Stimulated activated CD8-positive, alpha-beta memory T cell treated with anti-CD3 and anti-CD28 coated beads, Interleukin-15, amount 100 ng/mL, for 1 hour (primary cell): ENCODE results near the gene IRF2BP2.
A peak's percentile ranks its signal among the peaks of the same experiment; 100 is the strongest.

Experiments
- DNase-seq: peaks from one replicate; pipeline ENCODE4 v3.0.0-alpha.2; 2020; ENCODE audit warnings: low read depth

IRF2BP2 gene

DNA sequence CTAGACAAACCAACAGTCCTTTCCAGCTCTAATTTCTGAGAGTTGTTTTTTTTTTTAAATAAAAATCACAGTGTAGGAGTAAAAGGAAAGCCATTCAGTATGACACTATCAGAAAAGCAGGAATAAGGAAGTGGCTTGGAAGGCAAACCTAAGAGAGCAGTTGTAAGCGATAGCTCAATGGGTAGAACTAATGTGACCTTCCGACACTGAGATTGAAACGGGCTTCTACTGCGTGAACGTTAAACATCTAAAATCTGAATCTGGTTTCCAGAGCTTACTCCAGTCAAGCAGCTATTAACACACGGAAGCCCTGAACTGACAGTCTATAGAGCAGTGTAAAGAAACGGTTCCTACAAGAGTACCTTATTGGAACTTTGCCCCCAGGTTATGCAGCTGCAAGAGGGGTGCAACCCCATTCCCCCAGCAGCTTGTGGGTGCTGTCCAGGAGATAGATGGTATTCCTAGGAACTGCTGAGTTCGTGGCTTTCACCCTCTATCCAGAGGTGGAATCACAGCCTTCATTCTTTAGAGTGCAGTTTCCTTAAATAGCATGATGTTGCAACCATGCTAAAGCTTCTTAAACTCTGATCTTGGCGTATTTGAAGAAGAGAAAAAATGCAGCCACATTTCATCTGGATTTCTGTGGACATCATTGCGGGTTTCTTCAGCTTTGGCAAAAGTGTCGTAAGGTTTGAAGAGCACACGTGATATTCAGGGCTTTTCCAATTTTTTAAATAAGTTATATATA lies 3.3 kb upstream of the IRF2BP2 start:
- no peak for DNase-seq

DNA sequence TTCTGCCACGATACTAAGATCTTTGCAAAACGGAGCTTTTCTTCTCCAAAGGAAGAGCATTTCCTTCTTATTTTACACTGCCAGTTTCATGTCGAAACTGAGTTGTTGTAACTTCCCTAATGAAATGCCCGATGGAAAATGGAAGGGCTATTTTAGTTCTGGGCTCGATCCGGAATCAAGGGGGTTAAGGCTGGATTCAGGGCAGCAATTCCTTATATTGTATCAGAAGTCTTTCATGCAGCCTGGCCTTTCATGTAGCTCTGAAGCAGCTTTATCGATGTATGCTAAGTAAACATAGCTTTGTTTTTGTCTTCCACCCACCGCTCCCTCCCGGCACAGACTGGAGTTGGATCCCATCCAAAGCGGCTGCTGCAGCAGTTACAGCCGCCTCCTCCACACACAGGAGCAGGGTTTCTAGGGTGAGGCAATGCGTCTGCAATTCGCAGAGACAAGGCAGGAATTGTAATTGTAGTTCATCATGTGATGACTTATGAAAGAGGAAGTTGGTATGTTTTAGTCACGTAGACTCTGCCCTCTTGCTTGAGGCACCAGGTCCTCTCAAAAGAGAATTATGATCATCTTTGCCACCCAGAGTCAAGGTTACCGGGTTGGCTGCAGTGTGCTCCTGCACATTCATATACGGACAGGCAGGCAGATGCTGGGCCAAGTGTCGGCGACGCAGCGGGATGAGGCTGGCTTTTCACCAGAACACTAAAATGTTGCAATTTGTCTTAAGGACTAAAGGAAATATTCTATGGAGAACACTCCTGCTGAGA lies 2.6 kb upstream of the IRF2BP2 start:
- DNase-seq = peak; percentile 45

GRCh38 chr1:234611847-234612351 lies 1.9 kb upstream of the IRF2BP2 start:
- DNase-seq = no peak

GRCh38 chr1:234611225-234611846 lies 1.4 kb upstream of the IRF2BP2 start:
- DNase-seq = no peak

- DNase-seq = peak; percentile 69
Observed at GRCh38 chr1:234610666-234611224, 767 bp upstream of the IRF2BP2 start.

DNA sequence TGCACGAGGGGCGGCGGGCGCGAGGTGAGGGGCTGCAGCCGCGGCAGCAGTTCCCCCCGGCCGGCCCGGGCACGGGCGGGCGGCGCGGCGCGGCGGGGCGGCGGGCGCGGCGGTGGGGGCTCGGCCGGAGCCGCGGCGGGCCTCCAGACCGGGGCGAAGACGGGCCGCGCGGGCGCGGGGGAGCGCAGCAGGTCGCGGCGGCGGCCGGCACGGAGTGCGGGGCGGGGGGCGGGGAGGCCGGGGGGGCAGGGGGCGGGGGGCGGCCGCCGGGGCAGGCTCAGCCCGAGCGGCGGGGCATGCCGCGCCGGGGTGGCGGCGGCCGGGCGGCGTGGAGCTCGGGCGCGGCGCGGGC lies 311 bp downstream of the IRF2BP2 start:
- DNase-seq = no peak

GRCh38 chr1:234608911-234609690 lies 877 bp downstream of the IRF2BP2 start:
- DNase-seq = no peak

GRCh38 chr1:234608025-234608910 lies 1.7 kb downstream of the IRF2BP2 start:
- peak; percentile 59 for DNase-seq

DNA sequence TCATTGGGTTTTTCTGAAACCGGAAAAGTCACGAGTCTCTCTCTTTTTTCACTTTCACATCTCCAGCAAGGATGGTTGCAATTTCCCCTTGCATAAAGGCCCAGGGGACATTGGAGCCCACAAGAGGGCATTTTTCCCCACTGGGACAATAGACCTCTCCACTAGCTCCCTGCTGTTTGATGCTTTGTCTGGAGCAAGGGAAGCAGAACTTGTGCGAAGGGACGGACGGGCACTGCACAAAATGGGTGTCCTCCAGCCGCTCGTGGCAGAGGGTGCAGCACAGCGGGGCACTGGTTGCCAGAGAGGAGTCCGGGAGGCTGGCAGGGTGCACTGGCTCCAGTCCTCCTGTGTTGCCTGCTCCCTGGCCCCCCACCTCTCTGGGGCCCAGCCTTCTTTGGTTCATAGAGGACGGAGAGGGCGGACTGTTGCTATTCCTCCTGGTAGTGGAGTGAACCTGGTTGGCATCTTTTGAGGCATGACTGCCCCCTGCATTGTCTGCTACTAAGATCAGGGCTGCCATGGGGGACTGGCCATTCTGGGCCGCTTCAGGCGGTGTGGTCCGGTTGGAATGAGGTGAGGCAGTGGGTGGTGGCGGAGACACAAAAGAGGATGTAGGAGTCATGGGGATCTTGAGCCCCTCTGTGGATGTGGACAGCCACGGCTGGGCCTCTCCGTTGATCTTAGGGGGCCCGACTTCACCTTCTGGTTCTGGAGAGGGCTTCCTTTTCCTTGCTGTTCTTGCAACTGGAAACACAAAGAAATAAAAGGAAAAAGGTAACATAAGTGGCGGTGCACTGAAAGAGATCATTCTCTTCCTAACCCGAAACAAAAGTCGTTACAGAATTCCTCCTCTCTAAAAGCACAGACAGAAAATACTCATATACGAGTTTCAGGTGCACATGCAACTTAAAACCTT lies 2.6 kb downstream of the IRF2BP2 start:
- no peak for DNase-seq

DNA sequence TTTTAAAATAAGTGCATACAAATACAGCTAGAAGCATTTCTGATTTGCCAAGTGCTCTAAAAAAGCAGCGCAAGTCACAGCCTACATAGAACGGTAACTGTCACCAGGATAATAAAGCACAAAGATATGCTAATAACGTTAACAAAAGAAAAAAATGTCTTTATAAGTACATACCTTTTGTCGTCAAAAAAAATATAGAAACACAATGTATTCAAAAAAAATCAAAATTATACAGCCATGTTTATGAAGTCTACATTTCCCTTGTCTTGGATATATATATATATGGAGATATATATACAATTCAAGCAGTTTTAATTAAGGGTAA lies 3.2 kb downstream of the IRF2BP2 start:
- DNase-seq = no peak

- no peak for DNase-seq
Observed at GRCh38 chr1:234605983-234606783, 3.8 kb downstream of the IRF2BP2 start.

- no peak for DNase-seq
Observed at GRCh38 chr1:234605399-234605982, 4.5 kb downstream of the IRF2BP2 start.

GRCh38 chr1:234604495-234605398 lies 5.2 kb downstream of the IRF2BP2 start:
- DNase-seq = no peak

DNA sequence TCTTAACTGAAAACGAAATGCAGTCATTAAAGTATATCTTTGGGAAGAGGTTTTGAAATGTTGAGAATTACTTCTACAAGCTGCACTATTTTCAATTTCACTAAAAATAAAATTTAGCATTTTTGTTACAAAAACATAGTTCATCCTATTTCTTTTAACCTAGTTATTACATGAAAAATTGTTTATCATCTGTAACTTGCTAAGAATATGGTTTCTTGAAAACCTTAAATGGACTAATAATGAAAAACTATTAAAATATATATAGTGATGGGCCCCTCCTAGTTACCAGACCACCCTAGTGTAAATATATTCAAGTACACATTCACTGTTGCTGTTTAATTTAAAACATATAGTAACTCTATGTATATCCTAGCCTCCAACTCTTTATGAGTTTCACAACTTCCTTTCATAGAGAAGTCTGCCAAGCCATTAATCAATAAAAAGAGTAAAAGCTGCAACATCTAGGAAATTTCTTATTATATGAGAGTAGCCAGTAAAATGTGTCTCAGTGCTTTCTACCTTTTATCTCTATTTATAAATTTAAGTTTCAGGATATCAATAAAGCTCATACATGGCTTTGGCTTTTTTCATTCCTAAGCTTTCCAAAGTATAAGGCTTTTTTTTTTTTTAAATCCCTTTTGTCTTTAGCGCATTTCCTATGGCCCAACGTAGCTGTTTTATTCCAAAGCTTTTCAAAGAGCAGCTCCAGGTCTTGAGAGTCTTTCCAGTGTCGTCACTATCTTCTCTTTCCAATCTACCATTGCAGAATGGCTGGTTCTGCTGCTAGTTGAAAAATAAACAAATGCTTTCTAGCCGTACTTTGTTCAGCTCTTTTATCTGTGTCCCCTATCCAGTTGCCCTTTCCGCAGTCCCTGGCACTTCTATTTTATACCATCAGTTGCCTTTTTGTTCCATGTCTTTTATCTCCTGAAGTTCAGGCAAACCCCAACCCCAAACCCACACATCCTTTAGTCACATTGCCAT lies 6.5 kb downstream of the IRF2BP2 start:
- no peak for DNase-seq

DNA sequence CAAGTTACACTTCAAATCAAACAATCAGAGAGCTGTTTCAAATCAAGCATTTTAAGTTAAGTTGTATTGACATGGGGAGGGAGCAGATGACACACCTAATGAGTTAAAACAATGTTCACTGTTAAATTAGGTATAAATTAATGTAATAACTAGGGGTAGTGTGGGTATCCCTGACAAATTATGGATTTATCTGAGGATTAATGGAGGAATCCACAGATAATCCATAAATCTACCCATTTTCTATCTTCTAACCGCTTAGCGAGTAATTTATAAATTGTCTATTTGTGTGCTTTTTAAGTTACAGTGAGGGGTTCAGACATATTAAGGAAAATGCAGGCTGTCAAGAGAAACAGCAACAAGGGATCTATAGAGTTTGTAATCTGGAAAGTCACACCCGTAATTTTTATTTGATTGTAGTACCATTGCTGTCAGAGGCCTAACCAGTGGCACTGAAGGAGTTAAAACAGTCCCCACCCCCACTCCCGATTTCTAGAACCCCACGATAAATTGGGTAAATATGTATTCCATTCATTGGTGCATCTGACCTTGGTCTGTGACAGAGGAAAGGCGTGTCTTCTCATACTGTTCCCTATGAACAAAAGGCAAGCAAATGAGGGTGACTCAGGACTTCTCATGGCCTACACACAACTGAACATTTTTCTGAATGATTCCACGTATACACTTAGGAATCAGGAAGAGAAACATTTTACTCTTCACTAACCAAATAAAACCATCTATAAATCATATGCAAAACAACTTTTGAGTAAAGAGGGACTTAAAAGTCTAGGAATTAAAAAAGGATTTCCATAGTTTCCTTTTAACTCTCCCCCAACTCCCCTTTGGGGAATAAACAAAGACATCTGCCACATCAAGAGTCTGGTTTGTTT lies 7.4 kb downstream of the IRF2BP2 start:
- no peak for DNase-seq
